ENCODE data around the gene ZFAND6. TPM values are rescaled to one million over a fixed set of nuclear protein-coding genes. Genes with fewer than 3 reads are reported as not detected.
A peak's percentile ranks its signal among the peaks of the same experiment; 100 is the strongest.

The ZFAND6 gene
- total RNA-seq, 2 experiments from 2014 or later = 86.2 to 122 TPM

GRCh38 chr15:80183306-80183705 lies 123.8 kb downstream of the ZFAND6 start:
- POLR2A ChIA-PET = no interaction called here
- no peak for DNase-seq (ENCODE audit: low spot score)
- Histone ChIP-seq H3K36me3 (ENCODE audit: insufficient read depth, low read length) (no peaks in the 10 kb centered on the region), H2AFZ (ENCODE audit: low read length) (no peak overlapping the region), H3K79me2 (ENCODE audit: insufficient read depth, low read depth, low read length) (no peaks in the 10 kb centered on the region), H3K4me2 (ENCODE audit: low read length) (no peak overlapping the region), H4K20me1 (ENCODE audit: insufficient read depth, low read length) (no peaks in the 10 kb centered on the region), H3K9me2 (ENCODE audit: insufficient read depth, low read length) (no peaks in the 10 kb centered on the region), H3K4me3 (ENCODE audit: low read depth, low read length, poor library complexity, severe bottlenecking) (no peak overlapping the region), H3K9me3 (ENCODE audit: low read length) (no peaks in the 10 kb centered on the region), H3K4me1 (ENCODE audit: insufficient read depth, low read length, poor library complexity, severe bottlenecking) (no peaks in the 10 kb centered on the region), H3K27ac (ENCODE audit: low read depth, low read length, poor library complexity, severe bottlenecking) (no peak overlapping the region)
- no TSS peak for BruUV-seq (replicated peaks)
- TF ChIP-seq CTCF (conservative IDR thresholded peaks at IDR 0.05; ENCODE audit: low read length) = no peak
- no peak for TF ChIP-seq EZH2phosphoT487 (IDR thresholded peaks at IDR 0.05; ENCODE audit: borderline replicate concordance, low read depth, low read length)
- CTCF ChIA-PET (ENCODE audit: unreplicated experiment) = no interaction called here
- intact Hi-C loops (cut with micrococcal nuclease; ENCODE audit: unreplicated experiment) = no loop called here

- Histone ChIP-seq H3K4me2 (ENCODE audit: low read length) (no peak overlapping the region), H3K9me3 (ENCODE audit: low read length) (no peaks in the 10 kb centered on the region), H3K27ac (ENCODE audit: low read depth, low read length, poor library complexity, severe bottlenecking) (no peak overlapping the region), H3K36me3 (ENCODE audit: insufficient read depth, low read length) (no peaks in the 10 kb centered on the region), H3K4me1 (ENCODE audit: insufficient read depth, low read length, poor library complexity, severe bottlenecking) (no peaks in the 10 kb centered on the region), H3K79me2 (ENCODE audit: insufficient read depth, low read depth, low read length) (no peaks in the 10 kb centered on the region), H3K4me3 (ENCODE audit: low read depth, low read length, poor library complexity, severe bottlenecking) (no peak overlapping the region), H3K9me2 (ENCODE audit: insufficient read depth, low read length) (no peaks in the 10 kb centered on the region), H4K20me1 (ENCODE audit: insufficient read depth, low read length) (no peaks in the 10 kb centered on the region), H2AFZ (ENCODE audit: low read length) (no peak overlapping the region)
- intact Hi-C loops (cut with micrococcal nuclease; ENCODE audit: unreplicated experiment) = no loop called here
- POLR2A ChIA-PET = no interaction called here
- TF ChIP-seq CTCF (conservative IDR thresholded peaks at IDR 0.05; ENCODE audit: low read length) = peak; percentile 39; the same call in 1 of the 2 replicates
- TF ChIP-seq EZH2phosphoT487 (IDR thresholded peaks at IDR 0.05; ENCODE audit: borderline replicate concordance, low read depth, low read length) = no peak
- CTCF ChIA-PET (ENCODE audit: unreplicated experiment) = no interaction called here
- BruUV-seq (replicated peaks) = no TSS peak
- DNase-seq (ENCODE audit: low spot score) = no peak
These were observed 124.4 kb downstream of the ZFAND6 start for GRCh38 chr15:80183886-80184285.

GRCh38 chr15:80184554-80184953 lies 125.1 kb downstream of the ZFAND6 start:
- intact Hi-C loops (cut with micrococcal nuclease; ENCODE audit: unreplicated experiment) = no loop called here
- Histone ChIP-seq H3K9me3 (ENCODE audit: low read length) (no peaks in the 10 kb centered on the region), H3K27ac (ENCODE audit: low read depth, low read length, poor library complexity, severe bottlenecking) (no peak overlapping the region), H3K36me3 (ENCODE audit: insufficient read depth, low read length) (no peaks in the 10 kb centered on the region), H3K4me1 (ENCODE audit: insufficient read depth, low read length, poor library complexity, severe bottlenecking) (no peaks in the 10 kb centered on the region), H2AFZ (ENCODE audit: low read length) (no peak overlapping the region), H4K20me1 (ENCODE audit: insufficient read depth, low read length) (no peaks in the 10 kb centered on the region), H3K4me2 (ENCODE audit: low read length) (no peak overlapping the region), H3K4me3 (ENCODE audit: low read depth, low read length, poor library complexity, severe bottlenecking) (no peak overlapping the region), H3K79me2 (ENCODE audit: insufficient read depth, low read depth, low read length) (no peaks in the 10 kb centered on the region), H3K9me2 (ENCODE audit: insufficient read depth, low read length) (no peaks in the 10 kb centered on the region)
- ChIA-PET CTCF (ENCODE audit: unreplicated experiment) (no interaction called here), POLR2A (no interaction called here)
- no peak for DNase-seq (ENCODE audit: low spot score)
- no TSS peak for BruUV-seq (replicated peaks)
- TF ChIP-seq EZH2phosphoT487 (IDR thresholded peaks at IDR 0.05; ENCODE audit: borderline replicate concordance, low read depth, low read length) (no peak), CTCF (conservative IDR thresholded peaks at IDR 0.05; ENCODE audit: low read length) (no peak)

All from OCI-LY7 (cell line).